ENCODE data around the gene MAPK8IP2.

- TF ChIP-seq POLR2A (IDR thresholded peaks at IDR 0.05) (no peak), CTCF (IDR thresholded peaks at IDR 0.05) (no peak)
Observed at GRCh38 chr22:50561401-50562358, 38.9 kb upstream of the MAPK8IP2 start.
